HepG2 (cell line): Measurements from ENCODE around the gene MTHFD1L. TPM values are rescaled to one million over a fixed set of nuclear protein-coding genes. Genes with fewer than 3 reads are reported as not detected.

Experiments used
- ARNTL ChIP-seq: sonication (generic); formaldehyde crosslinking; IDR thresholded peaks from 2 replicates; pipeline ENCODE4 v1.4.0; 2020; ENCODE audit warnings: mild to moderate bottlenecking, missing genetic modification reagents
- BCL6 ChIP-seq: IDR thresholded peaks from 2 replicates; pipeline ENCODE4 v1.6.1; 2016; ENCODE audit warnings: missing genetic modification reagents, missing compliant biosample characterization
- FOXJ3 ChIP-seq: sonication (generic); formaldehyde crosslinking; IDR thresholded peaks from 2 replicates; pipeline ENCODE4 v1.4.0; 2020; ENCODE audit warnings: missing genetic modification reagents, mild to moderate bottlenecking, borderline replicate concordance
- FOXK1 ChIP-seq: sonication (generic); formaldehyde crosslinking; IDR thresholded peaks from 2 replicates; pipeline ENCODE4 v1.4.0; 2020; ENCODE audit warnings: low read depth, missing genetic modification reagents, borderline replicate concordance
- FOXP1 ChIP-seq, 2 experiments: fragments of 450-650 bp in 1 of 2; IDR thresholded peaks; 2 replicates each; pipeline ENCODE4 v1.6.1; 2017 to 2018; ENCODE audit warnings: antibody characterized with exemption in 1 of 2
- HOXD1 ChIP-seq: sonication (generic); formaldehyde crosslinking; IDR thresholded peaks from 2 replicates; pipeline ENCODE4 v1.5.0; 2020; ENCODE audit warnings: missing genetic modification reagents
- KDM5B ChIP-seq: sonication (generic); formaldehyde crosslinking; IDR thresholded peaks from 2 replicates; pipeline ENCODE4 v1.4.0; 2020; ENCODE audit warnings: missing genetic modification reagents, mild to moderate bottlenecking, borderline replicate concordance
- MEIS1 ChIP-seq: sonication (generic); formaldehyde crosslinking; IDR thresholded peaks from 2 replicates; pipeline ENCODE4 v1.9.0; 2021; ENCODE audit warnings: mild to moderate bottlenecking, missing genetic modification reagents, moderate library complexity, borderline replicate concordance
- SIN3B ChIP-seq: fragments of 150-350 bp; IDR thresholded peaks from 2 replicates; pipeline ENCODE4 v1.6.1; 2014; ENCODE audit warnings: low read length
- TARDBP ChIP-seq: sonication (generic); formaldehyde crosslinking; IDR thresholded peaks from 2 replicates; pipeline ENCODE4 v1.8.0; 2022; ENCODE audit warnings: mild to moderate bottlenecking, missing genetic modification reagents
- TBL1XR1 ChIP-seq: fragments of 150-350 bp; IDR thresholded peaks from 2 replicates; pipeline ENCODE4 v1.6.1; 2014; ENCODE audit warnings: borderline replicate concordance, low read length; ENCODE audit not compliant: partially characterized antibody
- TEAD3 ChIP-seq: optimal IDR thresholded peaks from 2 replicates; pipeline ENCODE3; 2016; ENCODE audit warnings: borderline replicate concordance
- ZNF251 ChIP-seq: sonication (generic); formaldehyde crosslinking; IDR thresholded peaks from 2 replicates; pipeline ENCODE4 v1.9.0; 2021; ENCODE audit warnings: mild to moderate bottlenecking, missing genetic modification reagents
- ZNF274 ChIP-seq: sonication (generic); formaldehyde crosslinking; IDR thresholded peaks from 2 replicates; pipeline ENCODE4 v1.5.1; 2020; ENCODE audit warnings: mild to moderate bottlenecking, missing genetic modification reagents
- ZNF788 ChIP-seq: sonication (generic); formaldehyde crosslinking; IDR thresholded peaks from 2 replicates; pipeline ENCODE4 v1.5.0; 2020; ENCODE audit warnings: mild to moderate bottlenecking, missing genetic modification reagents, borderline replicate concordance
- ZNF891 ChIP-seq: sonication (generic); formaldehyde crosslinking; IDR thresholded peaks from 2 replicates; pipeline ENCODE4 v1.5.0; 2020; ENCODE audit warnings: mild to moderate bottlenecking, missing genetic modification reagents
- polyA plus RNA-seq, 8 experiments: library from polyadenylated mRNA; depleted of rRNA in 3 of 8; stranded (reverse) in 7 of 8; unstranded in 1 of 8; fragments of >200 nt; fragmentation: Illumina TruSeq in 4 of 8; extraction: Trizol in 4 of 8; gene quantifications; 2 replicates each; pipeline versions ENCODE4 v1.2.1 to v1.2.3, GENCODE V29; 2011 to 2016; ENCODE audit warnings: low read depth in 4 of 8, missing spikeins in 1 of 8, mixed read lengths in 1 of 8; ENCODE audit not compliant: insufficient read depth in 1 of 8
- total RNA-seq, 5 experiments: library from RNA; depleted of rRNA; stranded (reverse); fragments of >200 nt; fragmentation: Illumina TruSeq; extraction: Trizol; gene quantifications; 2 replicates each; pipeline ENCODE4 v1.2.3, GENCODE V29; 2016; ENCODE audit warnings: low read depth in 1 of 5
- TF ChIP-seq, protein P1 (sequence below): sonication (generic); formaldehyde crosslinking; IDR thresholded peaks from 2 replicates; pipeline ENCODE4 v1.8.1; 2022; ENCODE audit warnings: mild to moderate bottlenecking, missing genetic modification reagents
- TF ChIP-seq, protein P2 (sequence below): sonication (generic); formaldehyde crosslinking; IDR thresholded peaks from 2 replicates; pipeline ENCODE4 v1.5.1; 2020; ENCODE audit warnings: mild to moderate bottlenecking, missing genetic modification reagents, moderate library complexity
- TF ChIP-seq, protein P3 (sequence below): sonication (generic); formaldehyde crosslinking; conservative IDR thresholded peaks from 2 replicates; pipeline ENCODE4 v1.4.0; 2020; ENCODE audit warnings: missing genetic modification reagents
- TF ChIP-seq, protein P4 (sequence below): sonication (generic); formaldehyde crosslinking; conservative IDR thresholded peaks from 2 replicates; pipeline ENCODE4 v1.8.1; 2023; ENCODE audit warnings: missing genetic modification reagents

MTHFD1L gene
- total and polyA plus RNA-seq, 2 of the 13 experiments (the other 11 are each of a cell fraction or from before 2014, with no cell fraction given) = 24.0 to 39.6 TPM

DNA sequence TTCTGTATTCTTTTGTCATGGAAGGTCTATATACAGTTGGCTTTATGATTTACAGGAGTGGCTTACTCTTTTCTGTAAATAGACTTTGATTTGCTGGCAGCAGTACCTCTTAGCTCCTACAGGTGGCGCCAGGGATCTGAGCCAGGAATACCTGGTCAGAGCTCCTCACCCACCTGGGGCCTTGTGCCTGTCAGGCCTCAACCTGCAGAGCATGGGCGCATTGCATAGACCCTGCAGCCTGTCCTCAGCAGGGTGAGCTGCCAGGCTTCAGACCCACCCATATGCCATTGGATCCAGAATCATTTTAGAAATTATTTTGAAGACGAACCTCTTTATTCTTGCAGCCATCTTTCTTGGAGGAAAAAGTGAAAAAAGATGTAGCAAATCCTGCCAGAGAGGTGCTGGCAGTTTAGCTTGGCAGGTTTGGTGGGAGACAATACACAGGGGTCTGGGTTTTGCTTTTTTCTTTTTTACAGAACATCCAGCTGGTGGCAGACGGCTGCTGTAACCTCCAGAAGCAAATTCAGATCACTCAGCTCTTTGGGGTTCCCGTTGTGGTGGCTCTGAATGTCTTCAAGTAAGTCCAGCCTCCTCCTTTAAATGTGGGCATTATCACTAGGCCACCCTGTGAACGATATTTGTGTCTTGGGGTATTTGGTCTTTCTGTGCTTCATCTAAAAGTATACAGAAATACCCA, 149.1 kb downstream of the MTHFD1L start (continued):
- TF ChIP-seq, protein P1, sequence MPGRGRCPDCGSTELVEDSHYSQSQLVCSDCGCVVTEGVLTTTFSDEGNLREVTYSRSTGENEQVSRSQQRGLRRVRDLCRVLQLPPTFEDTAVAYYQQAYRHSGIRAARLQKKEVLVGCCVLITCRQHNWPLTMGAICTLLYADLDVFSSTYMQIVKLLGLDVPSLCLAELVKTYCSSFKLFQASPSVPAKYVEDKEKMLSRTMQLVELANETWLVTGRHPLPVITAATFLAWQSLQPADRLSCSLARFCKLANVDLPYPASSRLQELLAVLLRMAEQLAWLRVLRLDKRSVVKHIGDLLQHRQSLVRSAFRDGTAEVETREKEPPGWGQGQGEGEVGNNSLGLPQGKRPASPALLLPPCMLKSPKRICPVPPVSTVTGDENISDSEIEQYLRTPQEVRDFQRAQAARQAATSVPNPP (CRISPR knock-in tag) = no peak
- TF ChIP-seq ZNF251 (CRISPR knock-in tag) (no peak), FOXK1 (CRISPR knock-in tag) (peak; percentile 52; the same call in 1 of the 2 replicates), HOXD1 (CRISPR knock-in tag) (no peak), ZNF788 (CRISPR knock-in tag) (no peak; the same call in 1 of the 2 replicates), TEAD3 (CRISPR knock-in tag) (peak; percentile 73), ZNF274 (CRISPR knock-in tag) (no peak), FOXP1 (IDR thresholded peaks at IDR 0.05) (no peak), FOXP1 (CRISPR knock-in tag; IDR thresholded peaks at IDR 0.05) (0 out of 2 replicates have a peak, but pooled peaks have one; percentile 28), ZNF891 (peak; percentile 52; the same call in 1 of the 2 replicates), TARDBP (CRISPR knock-in tag) (no peak), TBL1XR1 (peak; percentile 67), BCL6 (CRISPR knock-in tag) (peak; percentile 54; the same call in 1 of the 2 replicates), MEIS1 (peak; percentile 33; the same call in 1 of the 2 replicates), FOXJ3 (peak; percentile 35; the same call in 1 of the 2 replicates), SIN3B (no peak; the same call in 1 of the 2 replicates), ARNTL (no peak), KDM5B (CRISPR knock-in tag) (peak; percentile 30; the same call in 1 of the 2 replicates)
- TF ChIP-seq, protein P2, sequence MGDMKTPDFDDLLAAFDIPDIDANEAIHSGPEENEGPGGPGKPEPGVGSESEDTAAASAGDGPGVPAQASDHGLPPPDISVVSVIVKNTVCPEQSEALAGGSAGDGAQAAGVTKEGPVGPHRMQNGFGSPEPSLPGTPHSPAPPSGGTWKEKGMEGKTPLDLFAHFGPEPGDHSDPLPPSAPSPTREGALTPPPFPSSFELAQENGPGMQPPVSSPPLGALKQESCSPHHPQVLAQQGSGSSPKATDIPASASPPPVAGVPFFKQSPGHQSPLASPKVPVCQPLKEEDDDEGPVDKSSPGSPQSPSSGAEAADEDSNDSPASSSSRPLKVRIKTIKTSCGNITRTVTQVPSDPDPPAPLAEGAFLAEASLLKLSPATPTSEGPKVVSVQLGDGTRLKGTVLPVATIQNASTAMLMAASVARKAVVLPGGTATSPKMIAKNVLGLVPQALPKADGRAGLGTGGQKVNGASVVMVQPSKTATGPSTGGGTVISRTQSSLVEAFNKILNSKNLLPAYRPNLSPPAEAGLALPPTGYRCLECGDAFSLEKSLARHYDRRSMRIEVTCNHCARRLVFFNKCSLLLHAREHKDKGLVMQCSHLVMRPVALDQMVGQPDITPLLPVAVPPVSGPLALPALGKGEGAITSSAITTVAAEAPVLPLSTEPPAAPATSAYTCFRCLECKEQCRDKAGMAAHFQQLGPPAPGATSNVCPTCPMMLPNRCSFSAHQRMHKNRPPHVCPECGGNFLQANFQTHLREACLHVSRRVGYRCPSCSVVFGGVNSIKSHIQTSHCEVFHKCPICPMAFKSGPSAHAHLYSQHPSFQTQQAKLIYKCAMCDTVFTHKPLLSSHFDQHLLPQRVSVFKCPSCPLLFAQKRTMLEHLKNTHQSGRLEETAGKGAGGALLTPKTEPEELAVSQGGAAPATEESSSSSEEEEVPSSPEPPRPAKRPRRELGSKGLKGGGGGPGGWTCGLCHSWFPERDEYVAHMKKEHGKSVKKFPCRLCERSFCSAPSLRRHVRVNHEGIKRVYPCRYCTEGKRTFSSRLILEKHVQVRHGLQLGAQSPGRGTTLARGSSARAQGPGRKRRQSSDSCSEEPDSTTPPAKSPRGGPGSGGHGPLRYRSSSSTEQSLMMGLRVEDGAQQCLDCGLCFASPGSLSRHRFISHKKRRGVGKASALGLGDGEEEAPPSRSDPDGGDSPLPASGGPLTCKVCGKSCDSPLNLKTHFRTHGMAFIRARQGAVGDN (CRISPR knock-in tag) = peak; percentile 81
- TF ChIP-seq, protein P3, sequence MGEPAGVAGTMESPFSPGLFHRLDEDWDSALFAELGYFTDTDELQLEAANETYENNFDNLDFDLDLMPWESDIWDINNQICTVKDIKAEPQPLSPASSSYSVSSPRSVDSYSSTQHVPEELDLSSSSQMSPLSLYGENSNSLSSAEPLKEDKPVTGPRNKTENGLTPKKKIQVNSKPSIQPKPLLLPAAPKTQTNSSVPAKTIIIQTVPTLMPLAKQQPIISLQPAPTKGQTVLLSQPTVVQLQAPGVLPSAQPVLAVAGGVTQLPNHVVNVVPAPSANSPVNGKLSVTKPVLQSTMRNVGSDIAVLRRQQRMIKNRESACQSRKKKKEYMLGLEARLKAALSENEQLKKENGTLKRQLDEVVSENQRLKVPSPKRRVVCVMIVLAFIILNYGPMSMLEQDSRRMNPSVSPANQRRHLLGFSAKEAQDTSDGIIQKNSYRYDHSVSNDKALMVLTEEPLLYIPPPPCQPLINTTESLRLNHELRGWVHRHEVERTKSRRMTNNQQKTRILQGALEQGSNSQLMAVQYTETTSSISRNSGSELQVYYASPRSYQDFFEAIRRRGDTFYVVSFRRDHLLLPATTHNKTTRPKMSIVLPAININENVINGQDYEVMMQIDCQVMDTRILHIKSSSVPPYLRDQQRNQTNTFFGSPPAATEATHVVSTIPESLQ (CRISPR knock-in tag) = 0 out of 2 replicates have a peak, but pooled peaks have one; percentile 69
- TF ChIP-seq, protein P4, sequence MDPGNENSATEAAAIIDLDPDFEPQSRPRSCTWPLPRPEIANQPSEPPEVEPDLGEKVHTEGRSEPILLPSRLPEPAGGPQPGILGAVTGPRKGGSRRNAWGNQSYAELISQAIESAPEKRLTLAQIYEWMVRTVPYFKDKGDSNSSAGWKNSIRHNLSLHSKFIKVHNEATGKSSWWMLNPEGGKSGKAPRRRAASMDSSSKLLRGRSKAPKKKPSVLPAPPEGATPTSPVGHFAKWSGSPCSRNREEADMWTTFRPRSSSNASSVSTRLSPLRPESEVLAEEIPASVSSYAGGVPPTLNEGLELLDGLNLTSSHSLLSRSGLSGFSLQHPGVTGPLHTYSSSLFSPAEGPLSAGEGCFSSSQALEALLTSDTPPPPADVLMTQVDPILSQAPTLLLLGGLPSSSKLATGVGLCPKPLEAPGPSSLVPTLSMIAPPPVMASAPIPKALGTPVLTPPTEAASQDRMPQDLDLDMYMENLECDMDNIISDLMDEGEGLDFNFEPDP (CRISPR knock-in tag) = no peak
